Measurements from ENCODE around the gene GJA3.
A peak's percentile ranks its signal among the peaks of the same experiment; 100 is the strongest.

GJA3 gene

GRCh38 chr13:20127562-20128458, 33.0 kb downstream of the GJA3 start:
- DNase-seq (ENCODE audit: low read depth), result no peak

- no peak for DNase-seq (ENCODE audit: low read depth)
These were observed 33.6 kb downstream of the GJA3 start for GRCh38 chr13:20127262-20127561.

GRCh38 chr13:20126541-20127261, 34.2 kb downstream of the GJA3 start:
- no peak for DNase-seq (ENCODE audit: low read depth)

- no peak for DNase-seq (ENCODE audit: low read depth)
These were observed 35.1 kb downstream of the GJA3 start for GRCh38 chr13:20125783-20126165.

- DNase-seq (ENCODE audit: low read depth), result no peak
These were observed 35.6 kb downstream of the GJA3 start for GRCh38 chr13:20125129-20125782.

- DNase-seq (ENCODE audit: low read depth), result no peak
These were observed 36.5 kb downstream of the GJA3 start for GRCh38 chr13:20124303-20124702.

- DNase-seq (ENCODE audit: low read depth), result no peak
These were observed 39.7 kb downstream of the GJA3 start for GRCh38 chr13:20121159-20121525.

- DNase-seq (ENCODE audit: low read depth), result no peak
These were observed 40.9 kb downstream of the GJA3 start for GRCh38 chr13:20119960-20120359.

GRCh38 chr13:20118268-20119140, 42.3 kb downstream of the GJA3 start:
- DNase-seq (ENCODE audit: low read depth), result peak; percentile 5

- DNase-seq (ENCODE audit: low read depth), result no peak
These were observed 44.6 kb downstream of the GJA3 start for GRCh38 chr13:20116213-20116612.

- no peak for DNase-seq (ENCODE audit: low read depth)
These were observed 46.7 kb downstream of the GJA3 start for GRCh38 chr13:20114066-20114610.

- no peak for DNase-seq (ENCODE audit: low read depth)
These were observed 51.8 kb downstream of the GJA3 start for GRCh38 chr13:20109037-20109436.

- DNase-seq (ENCODE audit: low read depth), result no peak
These were observed 54.1 kb downstream of the GJA3 start for GRCh38 chr13:20106742-20107141.

GRCh38 chr13:20105161-20105689, 55.6 kb downstream of the GJA3 start:
- DNase-seq (ENCODE audit: low read depth), result no peak

- DNase-seq (ENCODE audit: low read depth), result no peak
These were observed 58.2 kb downstream of the GJA3 start for GRCh38 chr13:20102525-20103180.

GRCh38 chr13:20101467-20102316, 59.2 kb downstream of the GJA3 start:
- no peak for DNase-seq (ENCODE audit: low read depth)

- DNase-seq (ENCODE audit: low read depth), result no peak
These were observed 61.5 kb downstream of the GJA3 start for GRCh38 chr13:20099319-20099718.

- DNase-seq (ENCODE audit: low read depth), result no peak
These were observed 66.9 kb downstream of the GJA3 start for GRCh38 chr13:20093951-20094350.

GRCh38 chr13:20090349-20090748, 70.5 kb downstream of the GJA3 start:
- DNase-seq (ENCODE audit: low read depth), result no peak

All from activated T-cell treated with anti-CD3 and anti-CD28 coated beads for 24 hours (primary cell).